HG03135 (cell line): Measurements from ENCODE around the gene HIPK3.
"Not testable (repeated sequence)": the region's sequence is repeated elsewhere in the genome, so short reads cannot be mapped to it uniquely, and the experiment has no call there.

Experiments used
- ATAC-seq: cut with Tn5 transposase; IDR thresholded peaks from one replicate; pipeline ENCODE4 v1.9.1; 2021; ENCODE audit warnings: mild to moderate bottlenecking, moderate library complexity; ENCODE audit not compliant: unreplicated experiment

The HIPK3 gene

GRCh38 chr11:33303541-33303940, 46.4 kb downstream of the HIPK3 start:
- ATAC-seq = no peak

GRCh38 chr11:33306821-33307220, 49.6 kb downstream of the HIPK3 start:
- not testable (repeated sequence) for ATAC-seq

- no peak for ATAC-seq
Measured at GRCh38 chr11:33307984-33308383, 50.8 kb downstream of the HIPK3 start.

DNA sequence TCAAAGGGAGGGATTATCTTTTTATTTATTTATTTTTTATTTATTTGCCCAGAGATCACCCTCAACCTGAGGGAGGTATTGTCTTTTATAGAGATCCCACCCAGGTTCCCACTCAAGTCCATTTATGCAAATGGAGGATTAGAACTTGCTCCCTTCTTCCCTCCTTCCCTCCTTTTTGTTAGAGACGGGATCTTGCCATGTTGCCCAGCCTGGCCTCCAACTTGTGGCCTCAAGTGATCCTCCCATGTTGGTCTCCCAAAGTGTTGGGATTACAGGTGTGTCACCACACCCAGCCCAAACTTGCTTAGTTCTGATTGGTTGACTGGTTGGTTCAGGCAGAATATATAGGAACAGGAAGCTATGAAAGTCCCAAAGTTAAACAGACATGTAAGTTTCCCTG, 51.9 kb downstream of the HIPK3 start:
- no peak for ATAC-seq

DNA sequence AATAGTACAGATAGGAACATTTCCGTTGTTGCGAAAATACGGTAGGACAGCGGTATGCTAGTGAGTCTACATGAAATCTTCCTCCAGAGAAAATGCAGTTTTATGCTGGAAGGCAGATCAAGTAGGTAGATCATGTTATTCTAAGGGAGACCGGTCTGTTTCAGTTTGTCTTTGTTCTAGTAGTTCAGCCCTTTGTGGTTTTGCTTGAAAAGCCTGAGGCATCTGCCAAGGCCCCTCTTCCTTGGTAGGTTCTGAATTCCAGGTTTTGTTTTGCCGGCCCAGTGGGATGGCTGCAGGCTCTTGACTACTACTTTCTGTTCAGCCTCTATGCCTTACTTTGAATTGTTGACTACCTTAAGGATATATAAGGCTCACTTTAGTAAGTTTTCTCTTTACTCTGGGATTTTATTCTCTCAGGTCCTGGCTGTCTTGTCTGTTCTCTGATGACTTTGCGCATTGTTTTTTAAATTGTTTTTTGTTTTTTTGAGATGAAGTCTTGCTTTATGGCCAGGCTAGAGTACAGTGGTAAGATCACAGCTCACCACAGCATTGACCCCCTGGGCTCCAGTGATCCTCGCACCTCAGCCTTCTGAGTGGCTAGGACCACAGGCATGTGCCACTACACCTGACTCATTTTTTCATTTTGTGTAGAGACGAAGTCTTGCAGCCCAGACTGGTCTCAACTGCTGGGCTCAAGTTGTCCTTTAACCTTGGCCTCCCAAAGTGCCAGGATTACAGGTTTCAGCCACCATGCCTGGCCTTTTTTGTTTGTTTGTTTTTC, 53.7 kb downstream of the HIPK3 start:
- ATAC-seq = no peak

DNA sequence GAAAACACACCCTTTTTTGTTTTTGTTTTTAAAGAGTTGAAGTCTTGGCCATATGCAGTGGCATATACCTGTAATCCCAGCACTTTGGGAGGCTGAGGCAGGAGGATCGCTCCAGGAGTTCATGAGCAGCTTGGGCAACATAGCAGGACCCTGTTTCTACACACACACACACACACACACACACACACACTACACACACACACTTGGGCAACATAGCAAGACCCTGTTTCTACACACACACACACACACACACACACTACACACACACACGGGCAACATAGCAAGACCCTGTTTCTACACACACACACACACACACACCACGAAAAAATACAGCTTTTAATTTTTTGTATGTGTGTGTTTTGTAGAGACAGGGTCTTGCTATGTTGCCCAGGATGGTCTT, 54.5 kb downstream of the HIPK3 start:
- no peak for ATAC-seq

- no peak for ATAC-seq
Measured at GRCh38 chr11:33315822-33316221, 58.6 kb downstream of the HIPK3 start.

DNA sequence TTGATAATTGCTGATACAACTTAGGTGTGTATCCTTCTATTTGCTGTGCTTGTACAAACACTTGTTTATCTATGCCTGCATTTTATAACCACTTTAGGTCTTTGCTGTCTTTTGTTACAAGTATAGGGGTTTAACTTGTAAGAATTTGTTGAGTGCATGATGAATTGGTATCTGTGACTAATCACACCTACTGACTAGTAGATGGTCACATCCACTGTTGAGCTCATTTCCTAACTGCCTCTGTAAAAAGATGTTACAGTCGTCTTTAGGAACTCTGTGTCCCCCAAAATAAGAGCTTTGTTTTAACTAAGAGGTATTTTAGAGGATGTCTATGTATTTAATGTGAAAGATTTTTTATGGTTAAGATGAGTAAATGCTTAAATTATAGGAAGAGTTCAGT, 60.5 kb downstream of the HIPK3 start:
- ATAC-seq = no peak

DNA sequence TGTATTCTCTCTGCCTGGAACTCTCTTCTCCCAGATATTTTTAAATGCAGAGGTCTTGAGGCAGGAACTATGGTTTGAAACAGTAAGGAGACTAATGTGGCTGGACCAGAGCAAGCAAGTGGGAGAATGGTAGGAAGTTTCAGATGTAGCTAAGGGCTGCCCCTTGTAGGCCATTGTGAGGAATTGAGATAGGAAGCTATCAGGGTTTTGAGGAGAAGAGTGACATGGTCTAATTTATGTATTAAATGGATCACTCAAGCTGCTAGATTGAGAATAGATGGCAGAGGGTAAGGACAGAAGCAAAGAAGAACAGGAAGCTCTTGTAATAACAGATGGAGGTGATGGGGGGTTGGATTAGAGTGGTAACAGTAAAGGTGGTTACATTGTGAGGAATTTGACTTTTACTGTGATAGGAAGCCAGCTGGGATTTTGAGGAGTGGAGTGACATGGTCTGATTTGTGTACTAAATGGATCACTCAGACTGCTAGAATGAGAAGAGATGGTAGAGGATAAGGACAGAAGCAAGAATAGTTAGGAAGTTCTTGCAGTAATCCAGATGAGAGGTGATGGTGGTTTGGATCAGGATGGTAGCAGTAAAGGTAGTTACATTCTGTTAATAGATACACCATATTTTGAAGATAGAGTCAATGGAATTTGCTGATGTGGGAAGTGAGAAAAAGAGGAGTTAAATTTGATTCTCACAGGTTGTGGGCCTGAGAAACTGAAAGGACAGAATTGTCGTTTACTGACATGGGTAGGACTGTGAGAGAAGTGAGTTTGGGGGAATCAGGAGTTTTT, 63.0 kb downstream of the HIPK3 start:
- ATAC-seq = no peak

- no peak for ATAC-seq
Measured at GRCh38 chr11:33320814-33321330, 63.7 kb downstream of the HIPK3 start.

DNA sequence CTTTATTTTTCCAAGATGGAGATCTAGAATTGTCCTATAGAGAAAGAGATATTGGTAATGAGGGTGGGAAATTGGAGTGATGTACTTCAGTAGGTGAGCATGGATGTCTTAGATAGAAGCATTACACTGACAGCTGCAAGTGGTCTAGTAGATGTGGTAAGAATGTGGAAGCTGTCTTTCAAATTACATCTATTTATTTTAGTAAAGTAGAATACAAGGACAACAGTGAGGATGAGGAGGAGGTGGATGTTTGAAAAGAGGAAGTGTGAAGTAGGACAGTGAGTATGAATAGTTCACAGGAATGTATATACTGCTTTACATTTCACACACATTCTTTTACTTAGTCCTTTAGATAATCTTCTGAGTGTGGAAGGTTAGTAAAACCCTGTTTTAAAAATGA, 64.2 kb downstream of the HIPK3 start:
- ATAC-seq = no peak

GRCh38 chr11:33323421-33323820, 66.2 kb downstream of the HIPK3 start:
- ATAC-seq = no peak

DNA sequence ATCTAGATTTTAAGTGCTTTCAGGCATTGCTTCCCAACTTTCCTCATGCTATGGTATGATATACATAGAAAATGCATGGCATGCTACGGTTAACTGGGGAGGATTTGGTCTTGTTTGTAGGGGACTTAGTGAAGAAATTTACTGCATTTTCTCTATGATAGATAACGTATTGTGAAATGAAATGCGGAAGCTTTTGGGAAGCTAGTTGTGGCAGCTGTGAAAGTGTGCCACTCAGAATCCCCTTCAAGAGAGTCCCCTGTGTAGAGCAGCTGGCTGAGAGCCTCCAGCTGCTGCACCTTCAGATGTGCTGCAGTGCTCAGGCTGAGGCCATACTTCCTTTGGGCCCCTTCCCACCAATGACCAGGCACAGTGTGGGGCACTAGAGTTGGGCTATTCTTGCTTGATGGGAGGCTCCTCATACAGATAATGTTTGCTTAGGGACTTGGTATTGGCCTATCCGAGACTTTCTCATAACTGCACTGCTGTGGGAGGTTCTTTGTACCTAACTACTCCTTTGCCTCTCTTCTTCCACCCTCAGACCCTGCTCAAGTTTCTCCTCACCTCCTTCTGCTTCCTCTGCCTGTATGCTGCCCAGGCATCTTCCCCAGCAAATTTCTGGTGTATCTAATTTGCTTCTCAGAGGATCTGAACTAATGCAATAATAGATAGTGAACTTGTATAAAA, 67.3 kb downstream of the HIPK3 start:
- peak; percentile 48 for ATAC-seq

GRCh38 chr11:33325451-33325850, 68.3 kb downstream of the HIPK3 start:
- ATAC-seq = no peak

GRCh38 chr11:33329705-33330329, 72.6 kb downstream of the HIPK3 start:
- peak; percentile 53 for ATAC-seq

DNA sequence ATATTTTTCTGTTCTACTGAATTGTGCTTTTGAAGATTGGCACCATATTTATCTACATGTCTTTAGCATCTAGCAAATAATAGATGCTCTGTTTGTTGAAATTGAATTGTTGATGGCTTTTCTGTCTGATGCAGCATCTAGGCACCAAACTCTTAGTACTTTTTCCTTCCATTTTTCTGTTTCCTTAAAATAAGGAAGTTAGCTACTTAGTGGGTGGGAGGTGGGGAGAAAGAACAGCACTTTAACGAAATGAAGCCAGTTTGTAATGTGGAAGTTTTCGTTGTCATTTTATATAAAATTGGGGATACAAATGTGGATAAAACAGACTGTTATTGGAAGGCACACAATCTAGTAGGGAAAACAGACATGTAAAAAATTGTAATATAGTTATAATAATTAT, 76.6 kb downstream of the HIPK3 start:
- no peak for ATAC-seq

DNA sequence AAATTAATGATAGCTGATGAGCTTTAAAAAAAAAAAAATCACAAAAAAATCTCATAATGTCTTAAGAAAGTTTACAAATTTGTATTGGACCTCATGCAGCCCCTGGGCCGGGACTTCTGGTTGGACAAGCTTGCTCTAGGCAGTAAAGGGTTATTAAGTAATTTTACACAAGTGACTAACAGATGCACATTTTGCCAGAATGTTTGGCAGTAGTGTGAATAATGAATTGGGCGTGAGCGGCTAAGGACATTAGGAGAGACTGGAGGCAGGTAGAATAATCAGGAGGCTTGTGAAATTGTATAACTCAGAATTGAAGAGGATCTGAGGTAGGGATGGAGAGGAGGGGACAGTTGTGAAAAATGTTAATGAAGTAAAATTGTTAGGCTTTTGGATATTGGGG, 77.4 kb downstream of the HIPK3 start:
- no peak for ATAC-seq

GRCh38 chr11:33339247-33339646, 82.1 kb downstream of the HIPK3 start:
- ATAC-seq = no peak

GRCh38 chr11:33344611-33345010, 87.4 kb downstream of the HIPK3 start:
- no peak for ATAC-seq

DNA sequence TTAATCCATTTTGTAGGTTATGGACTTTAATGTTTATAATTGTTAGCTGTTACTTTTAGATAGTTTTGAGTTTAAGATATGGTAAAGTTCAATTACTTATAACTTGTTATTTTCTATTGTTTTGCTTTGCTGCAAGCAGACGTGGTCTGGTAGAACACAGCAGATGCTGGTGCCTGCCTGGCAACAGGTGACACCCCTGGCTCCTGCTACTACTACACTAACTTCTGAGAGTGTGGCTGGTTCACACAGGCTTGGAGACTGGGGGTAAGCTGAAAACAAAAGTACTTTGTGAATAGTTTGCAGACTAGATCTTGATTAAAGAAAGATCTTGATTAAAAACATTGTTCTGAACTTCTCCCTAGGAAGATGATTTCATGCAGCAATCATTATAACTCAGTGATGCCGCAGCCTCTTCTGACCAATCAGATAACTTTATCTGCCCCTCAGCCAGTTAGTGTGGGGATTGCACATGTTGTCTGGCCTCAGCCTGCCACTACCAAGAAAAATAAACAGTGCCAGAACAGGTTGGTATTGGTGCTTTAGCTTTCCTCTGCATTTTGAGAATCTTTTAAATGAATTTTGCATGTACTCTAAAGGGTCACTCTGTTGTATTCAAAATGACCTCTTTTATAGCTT, 90.4 kb downstream of the HIPK3 start:
- peak; percentile 93 for ATAC-seq

GRCh38 chr11:33350287-33350686, 93.1 kb downstream of the HIPK3 start:
- no peak for ATAC-seq
